ENCODE data around the gene USP36.

USP36 gene

GRCh38 chr17:78820841-78821240 lies 19.8 kb downstream of the USP36 start:
- no peak for DNase-seq (ENCODE audit: insufficient read length, low spot score)
- TF ChIP-seq CTCF (IDR thresholded peaks at IDR 0.05; ENCODE audit: insufficient read depth, missing control alignments): no peak
- FAIRE-seq: no peak

GRCh38 chr17:78819806-78820792 lies 20.5 kb downstream of the USP36 start:
- no peak for TF ChIP-seq CTCF (IDR thresholded peaks at IDR 0.05; ENCODE audit: insufficient read depth, missing control alignments)
- FAIRE-seq (no peak), DNase-seq (ENCODE audit: insufficient read length, low spot score) (no peak)

- no peak for TF ChIP-seq CTCF (IDR thresholded peaks at IDR 0.05; ENCODE audit: insufficient read depth, missing control alignments)
- DNase-seq (ENCODE audit: insufficient read length, low spot score) (no peak), FAIRE-seq (no peak)
These were observed 21.2 kb downstream of the USP36 start for GRCh38 chr17:78819402-78819801.

GRCh38 chr17:78818932-78819331 lies 21.7 kb downstream of the USP36 start:
- DNase-seq (ENCODE audit: insufficient read length, low spot score) (no peak), FAIRE-seq (no peak)
- no peak for TF ChIP-seq CTCF (IDR thresholded peaks at IDR 0.05; ENCODE audit: insufficient read depth, missing control alignments)

GRCh38 chr17:78818152-78818846 lies 22.3 kb downstream of the USP36 start:
- no peak for FAIRE-seq

GRCh38 chr17:78817123-78817522 lies 23.5 kb downstream of the USP36 start:
- FAIRE-seq (no peak), DNase-seq (ENCODE audit: insufficient read length, low spot score) (no peak)
- TF ChIP-seq CTCF (IDR thresholded peaks at IDR 0.05; ENCODE audit: insufficient read depth, missing control alignments): no peak

More at GRCh38 chr17:78818152-78818846, 22.3 kb downstream of the USP36 start:
- no peak for TF ChIP-seq CTCF (IDR thresholded peaks at IDR 0.05; ENCODE audit: insufficient read depth, missing control alignments)
- no peak for DNase-seq (ENCODE audit: insufficient read length, low spot score)

All from D721Med (cell line).